CMK (cell line): ENCODE data around the gene AGAP1.
"Not testable (repeated sequence)": the region's sequence is repeated elsewhere in the genome, so short reads cannot be mapped to it uniquely, and the experiment has no call there.

Source experiments
- DNase-seq: peaks from one replicate; pipeline ENCODE4 v3.0.0-alpha.2; 2010; ENCODE audit warnings: low read depth

Gene AGAP1

GRCh38 chr2:236073867-236074655, 580.2 kb downstream of the AGAP1 start:
- no peak for DNase-seq

GRCh38 chr2:236075802-236076201, 582.0 kb downstream of the AGAP1 start:
- no peak for DNase-seq

GRCh38 chr2:236078297-236079255, 584.7 kb downstream of the AGAP1 start:
- DNase-seq, result no peak

- DNase-seq, result no peak
These were observed 586.6 kb downstream of the AGAP1 start for GRCh38 chr2:236080412-236080811.

DNA sequence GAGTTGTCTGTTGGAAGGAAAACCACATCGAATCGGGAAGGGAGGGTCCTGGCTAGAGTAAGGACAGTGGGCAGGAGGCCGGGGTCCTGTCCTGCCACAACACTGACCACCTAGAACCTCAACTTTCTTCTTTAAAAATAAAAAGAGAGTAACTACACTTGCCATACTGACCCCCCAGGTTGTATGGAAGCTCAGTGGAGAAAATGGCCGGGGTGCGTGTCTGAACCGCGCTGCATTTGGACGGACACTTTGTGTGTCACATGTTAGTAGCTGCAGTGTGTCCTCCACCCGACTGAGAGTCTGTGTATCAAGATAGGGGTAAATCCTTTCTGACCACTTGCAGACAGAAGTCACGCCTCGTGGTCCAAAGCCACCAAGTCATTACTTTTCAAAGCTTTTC, 587.3 kb downstream of the AGAP1 start:
- DNase-seq, result no peak

- no peak for DNase-seq
These were observed 588.2 kb downstream of the AGAP1 start for GRCh38 chr2:236082061-236082460.

DNA sequence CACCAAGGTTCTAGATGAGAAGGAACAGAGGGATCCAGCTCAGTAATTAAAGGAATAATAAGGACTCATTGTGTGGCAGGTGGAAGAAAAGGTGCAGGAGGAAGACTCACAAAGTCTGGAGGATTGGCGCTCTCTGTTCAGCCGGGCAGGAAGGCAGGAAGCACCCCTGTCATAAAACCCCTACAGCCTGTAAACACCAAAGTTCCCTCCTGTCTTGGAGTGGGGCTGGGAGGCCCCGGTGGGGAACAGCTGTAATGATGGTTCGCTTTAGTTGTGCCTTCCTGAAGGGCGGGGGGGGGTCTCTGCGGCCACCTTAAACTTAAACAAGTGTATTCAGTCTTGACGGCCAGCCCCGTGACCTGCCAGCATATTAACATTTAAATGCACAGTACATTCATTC, 590.1 kb downstream of the AGAP1 start:
- no peak for DNase-seq

GRCh38 chr2:236085211-236085610, 591.4 kb downstream of the AGAP1 start:
- no peak for DNase-seq

- DNase-seq, result no peak
These were observed 591.8 kb downstream of the AGAP1 start for GRCh38 chr2:236085647-236086046.

GRCh38 chr2:236086403-236086970, 592.6 kb downstream of the AGAP1 start:
- no peak for DNase-seq

- no peak for DNase-seq
These were observed 593.2 kb downstream of the AGAP1 start for GRCh38 chr2:236086971-236087465.

GRCh38 chr2:236088368-236089057, 594.7 kb downstream of the AGAP1 start:
- no peak for DNase-seq

- no peak for DNase-seq
These were observed 595.6 kb downstream of the AGAP1 start for GRCh38 chr2:236089271-236090026.

DNA sequence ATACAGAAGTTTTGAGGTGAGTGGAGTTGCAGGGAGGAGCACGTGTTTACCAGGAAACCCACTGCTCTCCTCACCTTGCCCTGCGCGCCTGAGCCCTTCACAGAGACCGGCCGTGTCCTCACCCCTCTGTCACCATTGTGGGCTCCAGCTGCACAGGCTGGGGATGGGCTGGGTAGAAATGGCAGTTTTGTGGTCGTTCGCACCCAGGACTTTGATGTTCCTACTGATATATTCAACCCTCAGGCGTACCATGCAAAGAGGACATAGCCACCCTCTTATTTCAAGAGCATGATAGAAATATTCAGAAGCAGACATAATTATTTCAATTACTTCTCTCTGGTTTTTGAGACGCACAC, 596.2 kb downstream of the AGAP1 start:
- DNase-seq, result no peak

DNA sequence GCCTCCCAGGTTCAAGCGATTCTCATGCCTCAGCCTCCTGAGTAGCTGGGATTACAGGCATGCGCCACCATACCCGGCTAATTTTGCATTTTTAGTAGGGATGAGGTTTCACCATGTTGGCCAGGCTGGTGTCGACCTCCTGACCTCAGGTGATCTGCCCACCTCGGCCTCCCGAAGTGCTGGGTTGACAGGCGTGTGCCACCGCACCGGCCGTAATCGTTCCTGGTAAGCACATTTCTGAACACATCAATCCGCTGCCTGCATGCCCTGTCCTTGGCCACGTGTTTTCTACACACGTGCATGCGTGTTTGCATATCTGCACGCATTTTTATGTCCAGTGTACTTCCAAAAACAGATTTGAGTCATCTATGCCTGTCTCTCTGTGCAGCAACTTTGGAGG, 597.0 kb downstream of the AGAP1 start:
- not testable (repeated sequence) for DNase-seq

GRCh38 chr2:236092714-236093113, 598.9 kb downstream of the AGAP1 start:
- DNase-seq, result no peak

DNA sequence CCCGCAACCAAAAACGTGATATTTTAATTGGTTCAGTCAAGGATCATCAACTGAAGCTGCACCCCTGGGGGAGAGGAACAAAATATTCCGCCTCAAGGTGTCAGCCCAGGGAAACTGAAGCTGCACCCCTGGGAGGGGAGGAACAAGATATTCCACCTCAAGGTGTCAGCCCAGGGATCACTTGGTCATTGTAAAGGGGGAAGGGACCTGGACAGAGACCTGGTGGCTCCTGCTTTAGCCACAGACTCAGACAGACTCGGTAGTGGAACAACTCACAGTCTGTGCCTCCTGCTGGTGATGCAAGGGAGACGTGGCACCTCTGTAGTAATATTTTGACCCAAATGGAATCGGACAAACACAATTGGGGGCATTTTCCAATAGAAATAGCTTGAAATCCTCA, 599.3 kb downstream of the AGAP1 start:
- DNase-seq, result no peak

DNA sequence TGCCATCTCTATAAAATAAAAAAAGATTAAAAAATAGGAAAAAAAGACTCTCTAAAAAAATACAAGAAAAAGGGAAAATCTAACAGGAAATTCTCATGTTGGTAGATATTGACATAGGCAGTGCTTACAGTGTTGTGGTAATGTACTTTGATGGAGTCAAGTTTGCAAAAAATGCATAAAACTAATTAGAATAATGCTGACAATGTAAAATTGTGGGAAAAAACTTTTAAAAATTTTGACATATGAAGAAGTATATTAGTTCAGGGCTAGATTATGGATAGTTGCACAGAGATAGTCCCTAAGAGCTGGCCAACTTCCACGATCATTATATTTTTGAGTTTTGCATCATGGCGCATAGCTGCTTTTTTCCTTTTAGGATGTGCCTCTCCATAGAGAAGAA, 601.7 kb downstream of the AGAP1 start:
- DNase-seq, result no peak

- no peak for DNase-seq
These were observed 607.6 kb downstream of the AGAP1 start for GRCh38 chr2:236101311-236101950.

GRCh38 chr2:236102971-236103370, 609.1 kb downstream of the AGAP1 start:
- no peak for DNase-seq

GRCh38 chr2:236103981-236104380, 610.1 kb downstream of the AGAP1 start:
- no peak for DNase-seq
